Measurements from ENCODE around the gene GIT1.
A peak's percentile ranks its signal among the peaks of the same experiment; 100 is the strongest.

GIT1 gene

GRCh38 chr17:29574732-29575510 lies 14.5 kb downstream of the GIT1 start:
- H3K4me3 ChIP-seq (ENCODE audit: control insufficient read depth, low read depth, low read length), result no peak overlapping the region
- TF ChIP-seq CTCF (conservative IDR thresholded peaks at IDR 0.05; ENCODE audit: control insufficient read depth, insufficient read depth, low read depth, low read length), result no peak
- DNase-seq (ENCODE audit: low read depth), result no peak

GRCh38 chr17:29573871-29574731 lies 15.3 kb downstream of the GIT1 start:
- DNase-seq (ENCODE audit: low read depth), result no peak
- TF ChIP-seq CTCF (conservative IDR thresholded peaks at IDR 0.05; ENCODE audit: control insufficient read depth, insufficient read depth, low read depth, low read length), result no peak
- H3K4me3 ChIP-seq (ENCODE audit: control insufficient read depth, low read depth, low read length), result no peak overlapping the region

- DNase-seq (ENCODE audit: low read depth), result no peak
- TF ChIP-seq CTCF (conservative IDR thresholded peaks at IDR 0.05; ENCODE audit: control insufficient read depth, insufficient read depth, low read depth, low read length), result no peak
- H3K4me3 ChIP-seq (ENCODE audit: control insufficient read depth, low read depth, low read length), result no peak overlapping the region
Measured at GRCh38 chr17:29573558-29573869, 15.9 kb downstream of the GIT1 start.

- peak; percentile 63 for DNase-seq (ENCODE audit: low read depth)
- no peak overlapping the region for H3K4me3 ChIP-seq (ENCODE audit: control insufficient read depth, low read depth, low read length)
- TF ChIP-seq CTCF (conservative IDR thresholded peaks at IDR 0.05; ENCODE audit: control insufficient read depth, insufficient read depth, low read depth, low read length), result peak; percentile 42
Measured at GRCh38 chr17:29572691-29573557, 16.5 kb downstream of the GIT1 start.

GRCh38 chr17:29571883-29572681 lies 17.4 kb downstream of the GIT1 start:
- H3K4me3 ChIP-seq (ENCODE audit: control insufficient read depth, low read depth, low read length), result no peak overlapping the region
- DNase-seq (ENCODE audit: low read depth), result no peak
- no peak for TF ChIP-seq CTCF (conservative IDR thresholded peaks at IDR 0.05; ENCODE audit: control insufficient read depth, insufficient read depth, low read depth, low read length)

- DNase-seq (ENCODE audit: low read depth), result no peak
- no peak overlapping the region for H3K4me3 ChIP-seq (ENCODE audit: control insufficient read depth, low read depth, low read length)
- no peak for TF ChIP-seq CTCF (conservative IDR thresholded peaks at IDR 0.05; ENCODE audit: control insufficient read depth, insufficient read depth, low read depth, low read length)
Measured at GRCh38 chr17:29571486-29571882, 18.0 kb downstream of the GIT1 start.
